Measurements from ENCODE around the gene MLH1.
"Not testable (repeated sequence)": the region's sequence is repeated elsewhere in the genome, so short reads cannot be mapped to it uniquely, and the experiment has no call there.

The MLH1 gene

DNA sequence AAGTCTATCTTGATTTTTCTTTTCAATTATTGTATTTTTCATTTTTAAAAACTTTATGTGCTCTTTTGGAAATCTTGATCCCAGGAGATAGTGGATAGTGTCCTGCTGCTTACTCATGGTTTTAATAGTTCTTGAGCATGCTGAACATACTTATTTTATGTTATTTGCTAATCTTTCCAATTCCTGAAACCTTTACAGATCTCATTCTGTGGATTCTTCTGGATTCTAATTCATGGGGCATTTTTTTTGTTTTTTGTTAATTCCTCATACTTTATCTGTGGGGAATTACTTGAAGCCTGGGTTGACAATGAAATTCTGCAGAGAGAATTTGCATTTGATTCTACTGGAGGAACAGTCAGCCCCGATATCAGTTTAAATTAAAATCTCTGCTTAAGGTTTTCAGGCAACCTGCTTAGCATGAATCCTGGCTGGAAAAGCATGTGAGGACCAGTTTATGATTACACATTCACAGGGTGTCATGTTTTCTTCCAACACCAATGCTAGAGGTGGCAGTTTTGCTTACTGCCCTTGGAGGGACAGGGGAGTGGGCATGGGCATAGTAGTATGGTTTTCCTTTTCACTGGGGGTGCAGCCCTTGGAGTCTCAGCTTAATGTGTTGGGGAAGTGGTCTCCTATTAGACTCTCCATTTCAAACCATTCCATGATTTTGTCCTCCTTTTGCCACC is 46.0 kb downstream of the MLH1 start:
- no peak for DNase-seq

GRCh38 chr3:37040231-37040630 is 46.9 kb downstream of the MLH1 start:
- DNase-seq, result no peak

- no peak for DNase-seq
These were observed 48.4 kb downstream of the MLH1 start for GRCh38 chr3:37041546-37042195.

- not testable (repeated sequence) for DNase-seq
These were observed 49.4 kb downstream of the MLH1 start for GRCh38 chr3:37042712-37043111.

DNA sequence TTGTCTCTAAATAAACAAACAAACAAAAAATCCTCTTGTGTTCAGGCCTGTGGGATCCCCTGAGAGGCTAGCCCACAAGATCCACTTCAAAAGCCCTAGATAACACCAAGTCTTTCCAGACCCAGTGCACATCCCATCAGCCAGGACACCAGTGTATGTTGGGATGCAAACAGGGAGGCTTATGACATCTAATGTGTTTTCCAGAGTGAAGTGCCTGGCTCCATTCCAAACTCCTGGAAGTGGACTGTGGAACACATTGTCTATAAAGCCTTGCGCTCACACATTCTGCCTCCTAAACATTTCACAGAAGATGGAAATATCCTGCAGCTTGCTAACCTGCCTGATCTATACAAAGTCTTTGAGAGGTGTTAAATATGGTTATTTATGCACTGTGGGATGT is 57.0 kb downstream of the MLH1 start:
- DNase-seq, result no peak

- DNase-seq, result no peak
These were observed 59.5 kb downstream of the MLH1 start for GRCh38 chr3:37052860-37053259.

DNA sequence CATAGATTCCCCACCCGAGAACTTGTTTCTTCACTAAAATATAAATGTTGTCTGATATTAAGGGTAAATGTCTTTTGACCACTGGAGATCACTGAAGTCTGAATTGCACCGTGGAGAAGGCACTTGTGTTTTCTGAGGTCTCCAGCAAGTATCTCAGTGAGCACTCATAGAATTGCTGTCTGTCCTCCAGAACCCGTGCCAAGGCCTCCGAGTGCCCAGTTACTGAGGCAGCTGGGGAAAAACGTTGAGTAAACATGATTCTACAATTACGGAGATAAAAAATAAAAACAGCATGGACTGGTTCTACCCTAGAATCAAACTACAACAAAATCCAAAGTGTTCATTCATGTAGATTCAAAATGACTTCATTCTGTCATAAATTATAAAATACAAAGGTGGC is 60.0 kb downstream of the MLH1 start:
- DNase-seq, result no peak

DNA sequence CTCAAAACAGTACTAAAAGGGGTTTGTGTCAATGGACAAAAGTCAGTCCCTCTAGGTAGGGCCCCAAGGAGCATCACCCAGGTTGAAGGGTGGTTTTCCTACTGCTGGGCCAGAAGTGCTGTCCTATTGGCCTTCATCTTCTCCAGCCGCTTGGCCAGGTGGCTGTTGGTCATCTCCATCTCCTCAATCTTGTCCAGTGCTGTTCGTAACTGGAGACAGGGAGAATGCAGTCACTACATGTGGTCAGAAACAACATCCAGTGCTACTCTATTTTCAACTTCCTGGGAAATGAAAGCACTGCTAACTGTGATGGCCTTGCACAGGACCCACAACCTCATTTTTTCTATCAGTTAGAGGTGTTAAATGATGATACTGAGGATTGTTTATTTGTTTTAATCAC is 60.4 kb downstream of the MLH1 start:
- no peak for DNase-seq

- no peak for DNase-seq
These were observed 61.1 kb downstream of the MLH1 start for GRCh38 chr3:37054370-37054769.

- not testable (repeated sequence) for DNase-seq
These were observed 61.8 kb downstream of the MLH1 start for GRCh38 chr3:37055077-37055476.

DNA sequence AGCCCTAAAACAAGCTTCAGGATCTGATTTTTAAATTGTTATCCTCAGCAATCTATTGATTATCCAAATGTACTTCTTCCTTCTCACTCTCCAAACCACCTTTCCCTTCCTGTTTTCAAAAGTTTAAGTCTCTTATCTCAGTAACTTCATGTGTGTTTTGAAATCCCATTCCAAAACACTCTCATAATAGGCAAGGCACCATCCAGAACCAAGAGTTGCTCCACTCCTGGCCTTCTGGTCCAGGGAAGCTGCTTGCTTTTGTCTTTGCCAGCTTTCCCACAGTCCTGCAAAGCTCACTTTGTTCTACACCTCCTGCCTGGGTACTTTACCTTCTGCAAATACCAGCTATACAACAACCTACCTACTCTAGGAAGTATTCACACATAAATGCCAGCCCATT is 63.5 kb downstream of the MLH1 start:
- no peak for DNase-seq

- no peak for DNase-seq
These were observed 64.8 kb downstream of the MLH1 start for GRCh38 chr3:37058117-37058516.

DNA sequence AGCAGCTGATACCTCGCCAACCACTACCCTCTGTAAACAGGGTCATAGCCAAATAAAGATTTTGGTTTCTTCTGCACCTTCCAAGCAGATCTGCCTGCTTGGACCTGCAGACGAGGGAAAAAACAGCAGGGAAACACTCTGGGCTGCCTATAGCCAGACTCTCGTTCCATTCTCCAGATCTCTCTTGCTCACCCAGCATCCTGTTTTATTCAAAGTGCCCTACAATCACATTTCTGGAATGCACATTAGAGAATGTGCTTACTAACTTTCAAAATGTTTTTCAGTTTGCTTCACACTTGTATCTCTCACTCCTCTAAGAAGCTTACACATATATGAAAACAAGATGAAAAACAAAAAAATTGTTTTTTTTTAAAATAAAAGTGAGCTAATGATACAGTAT is 71.4 kb downstream of the MLH1 start:
- DNase-seq, result no peak

- DNase-seq, result no peak
These were observed 74.3 kb downstream of the MLH1 start for GRCh38 chr3:37067577-37067976.

DNA sequence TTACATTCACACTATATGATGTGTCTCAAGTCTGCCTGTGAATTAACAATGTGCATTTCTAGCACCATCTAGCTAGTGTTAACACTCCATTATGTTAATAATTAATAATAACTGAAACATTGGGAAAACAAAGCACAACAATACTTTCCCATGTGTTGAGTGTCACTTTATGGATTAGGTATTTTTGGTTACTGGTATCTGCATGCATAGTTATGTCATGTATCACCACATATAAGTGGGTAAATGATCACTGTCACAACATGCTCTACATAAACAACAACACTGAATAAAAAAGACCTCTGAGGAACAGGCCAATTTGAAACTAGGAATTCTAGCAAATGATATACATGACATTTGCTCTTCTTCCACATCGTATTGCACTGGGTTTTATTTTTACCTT is 74.7 kb downstream of the MLH1 start:
- no peak for DNase-seq

DNA sequence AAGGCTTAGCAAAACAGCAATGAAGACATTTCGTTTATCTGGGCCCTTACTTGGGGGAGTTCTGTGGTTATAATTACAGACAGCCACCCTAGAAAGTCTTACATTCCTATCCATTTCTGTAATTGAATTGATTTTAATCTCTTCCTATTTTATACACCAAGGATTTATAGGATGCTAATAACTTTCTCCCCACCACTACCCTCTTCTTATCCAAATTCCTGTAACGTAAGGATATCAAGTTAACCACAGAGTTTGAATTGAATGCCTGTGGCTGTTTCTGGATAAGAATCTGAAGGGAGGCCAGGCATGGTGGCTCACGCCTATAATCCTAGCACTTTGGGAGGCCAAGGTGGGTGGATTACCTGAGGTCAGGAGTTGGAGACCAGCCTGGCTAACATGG is 78.6 kb downstream of the MLH1 start:
- no peak for DNase-seq

- no peak for DNase-seq
These were observed 79.6 kb downstream of the MLH1 start for GRCh38 chr3:37072892-37073291.

GRCh38 chr3:37074178-37074577 is 80.9 kb downstream of the MLH1 start:
- no peak for DNase-seq

GRCh38 chr3:37075955-37076354 is 82.6 kb downstream of the MLH1 start:
- no peak for DNase-seq

DNA sequence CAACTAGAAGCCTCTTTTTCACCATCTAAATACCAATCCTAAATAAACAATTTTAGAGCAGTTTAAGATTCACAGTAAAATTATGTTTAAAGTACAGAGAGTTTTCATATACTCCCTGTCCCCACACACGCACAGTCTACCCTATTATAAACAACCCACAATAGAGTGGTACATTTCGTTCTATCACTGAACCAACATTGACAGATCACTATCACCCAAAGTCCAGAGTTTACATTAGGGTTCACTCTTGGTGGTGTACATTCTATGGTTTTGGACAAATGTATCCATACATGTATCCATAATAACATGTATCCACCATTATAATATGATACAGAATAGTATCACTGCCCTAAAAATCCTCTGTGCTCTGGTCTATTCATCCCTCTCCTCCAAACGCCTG is 89.0 kb downstream of the MLH1 start:
- no peak for DNase-seq

- DNase-seq, result no peak
These were observed 93.6 kb downstream of the MLH1 start for GRCh38 chr3:37086918-37087317.

- DNase-seq, result no peak
These were observed 94.6 kb downstream of the MLH1 start for GRCh38 chr3:37087870-37088269.

DNA sequence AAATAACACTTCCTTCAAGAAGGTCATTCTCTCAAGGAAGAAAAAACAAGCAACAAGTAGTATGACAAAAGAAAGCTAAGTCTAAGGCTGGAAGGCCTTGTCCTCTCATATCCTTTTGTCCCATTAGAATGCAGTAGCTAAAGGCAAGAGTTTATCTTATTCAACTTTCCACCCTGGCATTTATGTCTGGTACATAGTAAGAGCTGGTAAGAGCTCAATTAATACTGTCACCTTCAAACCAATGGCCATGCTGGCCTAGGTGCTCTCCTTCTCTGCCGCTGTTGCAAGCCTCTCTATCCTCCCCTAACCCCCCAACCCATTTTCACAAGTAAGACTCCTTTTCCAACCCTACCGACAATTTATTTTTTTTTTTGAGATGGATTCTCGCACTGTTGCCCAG is 99.2 kb downstream of the MLH1 start:
- no peak for DNase-seq

GRCh38 chr3:37093481-37093880 is 100.2 kb downstream of the MLH1 start:
- DNase-seq, result no peak

GRCh38 chr3:37094636-37095035 is 101.3 kb downstream of the MLH1 start:
- DNase-seq, result no peak

Measured in activated gamma-delta T cell (primary cell).